MCF 10A (cell line): ENCODE results near the gene PLXNA3. TPM values are rescaled to one million over a fixed set of nuclear protein-coding genes. Genes with fewer than 3 reads are reported as not detected.

Source experiments
- BruUV-seq: library from RNA; stranded (reverse); fragments of 400-500 nt; replicated peaks from 2 replicates; lab custom pipeline; 2021; lab: Mats Ljungman, UMichigan
- CTCF ChIA-PET: fragments of 300-600 bp; sonication (Branson Sonifier 250); formaldehyde crosslinking; extraction: SDS; loops from one replicate; lab custom pipeline; 2021; ENCODE audit warnings: antibody characterized with exemption, inconsistent platforms; lab: Yijun Ruan, JAX
- POLR2A ChIA-PET: fragments of 300-600, 350-650 bp; sonication (Branson Sonifier 250); formaldehyde crosslinking; extraction: SDS; loops from one replicate; lab custom pipeline; 2020; ENCODE audit warnings: antibody characterized with exemption, inconsistent platforms; lab: Yijun Ruan, JAX
- DNase-seq: peaks from one replicate; pipeline ENCODE4 v3.0.0-alpha.2; 2018; ENCODE audit not compliant: unreplicated experiment
- H3K27ac Mint-ChIP-seq: one replicate; pipeline ENCODE4 v1.8.0; 2022; ENCODE audit warnings: mild to moderate bottlenecking, low read depth, mixed read lengths; ENCODE audit not compliant: unreplicated experiment
- H3K27me3 Mint-ChIP-seq: one replicate; pipeline ENCODE4 v1.8.0; 2022; ENCODE audit warnings: mixed read lengths; ENCODE audit not compliant: insufficient read depth, unreplicated experiment
- H3K36me3 Mint-ChIP-seq: one replicate; pipeline ENCODE4 v1.8.0; 2022; ENCODE audit warnings: mild to moderate bottlenecking, moderate library complexity, mixed read lengths; ENCODE audit not compliant: insufficient read depth, unreplicated experiment
- H3K4me1 Mint-ChIP-seq: one replicate; pipeline ENCODE4 v1.8.0; 2022; ENCODE audit warnings: mixed read lengths; ENCODE audit not compliant: insufficient read depth, unreplicated experiment
- H3K4me3 Mint-ChIP-seq: one replicate; pipeline ENCODE4 v1.8.0; 2022; ENCODE audit warnings: mild to moderate bottlenecking, moderate library complexity, mixed read lengths; ENCODE audit not compliant: unreplicated experiment
- H3K9me3 Mint-ChIP-seq: one replicate; pipeline ENCODE4 v1.8.0; 2022; ENCODE audit warnings: mixed read lengths; ENCODE audit not compliant: unreplicated experiment
- CTCF ChIP-seq: fragments of 200-600 bp; IDR thresholded peaks from one replicate; pipeline ENCODE4 v1.8.0; 2022; ENCODE audit warnings: antibody characterized with exemption, mild to moderate bottlenecking; ENCODE audit not compliant: unreplicated experiment
- intact Hi-C: fragments of 100-400 bp; cut with micrococcal nuclease; formaldehyde crosslinking; loops from 2 replicates; pipeline ENCODE4 v1.14.1; 2022
- total RNA-seq: library from RNA; stranded (reverse); gene quantifications from 2 replicates; pipeline ENCODE4 v1.2.3, GENCODE V29; 2022

Gene PLXNA3
- total RNA-seq, 1 experiment from 2014 or later: 48.0 TPM

GRCh38 chrX:154440623-154441357 is 17.3 kb upstream of the PLXNA3 start:
- TF ChIP-seq CTCF: no peak
- H3K27ac Mint-ChIP-seq: no peak overlapping the region
- CTCF ChIA-PET: interaction anchor here (0.6 to 1.2 kb wide), 3 partner anchors 65 to 1808 kb away, joined by 3 to 4 read pairs (median 4); no protein-coding TSS in a partner anchor

GRCh38 chrX:154441564-154441963 is 16.5 kb upstream of the PLXNA3 start:
- Mint-ChIP-seq H3K9me3 (no peaks in the 10 kb centered on the region), H3K4me1 (no peaks in the 10 kb centered on the region), H3K36me3 (peaks cover 29% of the 10 kb centered on the region), H3K27me3 (peaks cover 8% of the 10 kb centered on the region), H3K27ac (no peak overlapping the region), H3K4me3 (no peak overlapping the region)
- DNase-seq: no peak
- intact Hi-C loops: loop anchor here (5.0 kb wide), 1 partner anchor 34 kb away; the partner anchor contains the start of gene DNASE1L1
- POLR2A ChIA-PET: interaction anchor here (0.6 to 1.1 kb wide), 3 partner anchors 13 to 18 kb away, joined by 3 to 4 read pairs (median 4); no protein-coding TSS in a partner anchor
- TF ChIP-seq CTCF: no peak
- CTCF ChIA-PET: interaction anchor here (0.8 to 1.2 kb wide), 4 partner anchors 12 to 85 kb away, joined by 3 to 4 read pairs (median 3); no protein-coding TSS in a partner anchor
- no TSS peak for BruUV-seq

More at GRCh38 chrX:154440623-154441357, 17.3 kb upstream of the PLXNA3 start:
- POLR2A ChIA-PET: interaction anchor here (0.9 to 1.1 kb wide), 2 partner anchors 12 to 42 kb away, joined by 3 to 4 read pairs; no protein-coding TSS in a partner anchor
- Mint-ChIP-seq H3K9me3 (no peaks in the 10 kb centered on the region), H3K27me3 (peaks cover under 1% of the 10 kb centered on the region), H3K4me3 (no peak overlapping the region), H3K36me3 (peaks cover 30% of the 10 kb centered on the region), H3K4me1 (no peaks in the 10 kb centered on the region)
- BruUV-seq: no TSS peak
- no peak for DNase-seq
- intact Hi-C loops: loop anchor here (5.0 kb wide), 1 partner anchor 33 kb away; the partner anchor contains the start of gene DNASE1L1

- Mint-ChIP-seq H3K9me3 (no peaks in the 10 kb centered on the region), H3K27me3 (peaks cover 14% of the 10 kb centered on the region), H3K4me3 (no peak overlapping the region), H3K4me1 (no peaks in the 10 kb centered on the region), H3K27ac (no peak overlapping the region), H3K36me3 (peaks cover 23% of the 10 kb centered on the region)
- peak; percentile 58 for DNase-seq
- ChIA-PET CTCF (interaction anchor here (0.8 to 1.0 kb wide), 3 partner anchors 13 to 85 kb away, joined by 3 to 4 read pairs (median 3); no protein-coding TSS in a partner anchor), POLR2A (interaction anchor here (0.6 to 1.0 kb wide), 2 partner anchors 15 to 18 kb away, joined by 3 to 4 read pairs; no protein-coding TSS in a partner anchor)
- BruUV-seq: TSS peak; percentile 34
- intact Hi-C loops: loop anchor here (5.0 kb wide), 1 partner anchor 35 kb away; the partner anchor contains the start of gene DNASE1L1
- TF ChIP-seq CTCF: no peak
These were observed 15.9 kb upstream of the PLXNA3 start for GRCh38 chrX:154441984-154442707.
